ENCODE results near the gene ULK4.

ULK4 gene

DNA sequence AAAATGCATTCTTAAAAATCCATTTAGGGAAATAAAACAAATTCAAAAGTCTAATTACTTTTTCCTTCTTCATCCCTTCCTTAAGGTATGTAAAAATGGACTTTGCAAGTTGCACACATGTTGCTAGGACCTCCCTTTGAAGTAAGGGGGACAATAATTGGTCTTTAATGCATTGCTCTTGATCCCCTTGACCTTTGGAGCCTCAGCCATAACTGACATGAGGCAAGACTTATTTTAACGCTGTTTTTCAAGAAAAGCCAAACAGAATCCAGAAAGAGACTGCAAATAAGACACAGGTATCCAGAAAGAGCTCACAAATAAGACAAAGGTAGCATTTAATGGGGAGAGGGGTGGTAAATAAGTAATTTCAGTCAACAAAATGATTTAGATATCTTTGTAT lies 301.4 kb downstream of the ULK4 start:
- Histone ChIP-seq H3K27me3 (ENCODE audit: insufficient read depth, low read length, poor library complexity, severe bottlenecking) (no peaks in the 10 kb centered on the region), H3K9me2 (replicated peaks; ENCODE audit: low read depth, low read length) (no peaks in the 10 kb centered on the region), H3K4me3 (ENCODE audit: low read length, poor library complexity, severe bottlenecking) (no peak overlapping the region), H3K36me3 (ENCODE audit: insufficient read depth, low read length) (no peaks in the 10 kb centered on the region), H3F3A (ENCODE audit: low read depth) (no peaks in the 10 kb centered on the region), H2AFZ (ENCODE audit: low read length) (no peak overlapping the region), H3K79me2 (ENCODE audit: insufficient read depth, low read length) (no peaks in the 10 kb centered on the region), H4K20me1 (ENCODE audit: insufficient read depth, low read length, poor library complexity, severe bottlenecking) (no peaks in the 10 kb centered on the region), H3K9ac (ENCODE audit: low read depth, low read length, poor library complexity, severe bottlenecking) (no peak overlapping the region), H3K9me3 (ENCODE audit: insufficient read depth, low read depth, low read length) (peaks cover 7% of the 10 kb centered on the region; the same call in 1 of the 2 replicates), H3K4me2 (ENCODE audit: low read depth, low read length, poor library complexity, severe bottlenecking) (no peak overlapping the region), H3K4me1 (ENCODE audit: insufficient read depth, low read length, poor library complexity, severe bottlenecking) (no peaks in the 10 kb centered on the region)
- TF ChIP-seq, protein P1, sequence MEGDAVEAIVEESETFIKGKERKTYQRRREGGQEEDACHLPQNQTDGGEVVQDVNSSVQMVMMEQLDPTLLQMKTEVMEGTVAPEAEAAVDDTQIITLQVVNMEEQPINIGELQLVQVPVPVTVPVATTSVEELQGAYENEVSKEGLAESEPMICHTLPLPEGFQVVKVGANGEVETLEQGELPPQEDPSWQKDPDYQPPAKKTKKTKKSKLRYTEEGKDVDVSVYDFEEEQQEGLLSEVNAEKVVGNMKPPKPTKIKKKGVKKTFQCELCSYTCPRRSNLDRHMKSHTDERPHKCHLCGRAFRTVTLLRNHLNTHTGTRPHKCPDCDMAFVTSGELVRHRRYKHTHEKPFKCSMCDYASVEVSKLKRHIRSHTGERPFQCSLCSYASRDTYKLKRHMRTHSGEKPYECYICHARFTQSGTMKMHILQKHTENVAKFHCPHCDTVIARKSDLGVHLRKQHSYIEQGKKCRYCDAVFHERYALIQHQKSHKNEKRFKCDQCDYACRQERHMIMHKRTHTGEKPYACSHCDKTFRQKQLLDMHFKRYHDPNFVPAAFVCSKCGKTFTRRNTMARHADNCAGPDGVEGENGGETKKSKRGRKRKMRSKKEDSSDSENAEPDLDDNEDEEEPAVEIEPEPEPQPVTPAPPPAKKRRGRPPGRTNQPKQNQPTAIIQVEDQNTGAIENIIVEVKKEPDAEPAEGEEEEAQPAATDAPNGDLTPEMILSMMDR (conservative IDR thresholded peaks at IDR 0.05; ENCODE audit: low read length) = no peak
- no peak for TF ChIP-seq EZH2phosphoT487 (IDR thresholded peaks at IDR 0.05; ENCODE audit: borderline replicate concordance)

DNA sequence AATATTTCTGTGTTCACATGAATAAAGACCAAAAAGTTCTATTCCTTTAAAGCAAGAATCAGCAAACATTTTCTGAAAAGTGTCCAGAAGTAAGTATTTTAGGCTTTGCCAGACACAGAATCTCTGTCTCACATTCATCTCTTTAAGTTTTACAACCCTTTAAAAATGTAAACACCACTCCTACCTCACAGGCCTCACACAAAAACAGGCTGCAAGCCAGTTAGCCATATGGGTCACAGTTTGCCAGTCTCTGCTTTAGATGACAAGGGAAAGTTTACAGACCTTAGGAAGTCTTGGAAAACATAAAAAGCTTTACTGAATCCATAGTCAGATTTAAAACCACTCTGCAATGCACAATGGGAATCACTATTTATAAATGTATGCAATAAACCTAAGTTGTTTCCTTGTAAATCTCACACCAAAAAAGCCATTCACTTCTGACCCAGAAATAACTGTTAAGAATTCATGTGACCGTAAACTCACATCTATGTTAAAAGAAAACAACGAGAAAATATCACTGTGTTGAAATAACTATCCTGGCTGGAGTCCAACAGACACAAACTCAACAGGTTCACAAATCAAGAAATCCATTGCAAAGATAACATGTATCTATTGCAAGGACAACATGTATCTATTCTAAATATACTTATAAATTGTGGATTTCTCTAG lies 308.2 kb downstream of the ULK4 start:
- TF ChIP-seq, protein P1 (conservative IDR thresholded peaks at IDR 0.05; ENCODE audit: low read length) = no peak
- TF ChIP-seq EZH2phosphoT487 (IDR thresholded peaks at IDR 0.05; ENCODE audit: borderline replicate concordance) = no peak
- Histone ChIP-seq H4K20me1 (ENCODE audit: insufficient read depth, low read length, poor library complexity, severe bottlenecking) (no peaks in the 10 kb centered on the region), H3K9ac (ENCODE audit: low read depth, low read length, poor library complexity, severe bottlenecking) (no peak overlapping the region), H3K4me1 (ENCODE audit: insufficient read depth, low read length, poor library complexity, severe bottlenecking) (no peaks in the 10 kb centered on the region), H3K9me2 (replicated peaks; ENCODE audit: low read depth, low read length) (no peaks in the 10 kb centered on the region), H3K79me2 (ENCODE audit: insufficient read depth, low read length) (no peaks in the 10 kb centered on the region), H3K27me3 (ENCODE audit: insufficient read depth, low read length, poor library complexity, severe bottlenecking) (no peaks in the 10 kb centered on the region), H3K36me3 (ENCODE audit: insufficient read depth, low read length) (no peaks in the 10 kb centered on the region), H3K4me3 (ENCODE audit: low read length, poor library complexity, severe bottlenecking) (no peak overlapping the region), H3K4me2 (ENCODE audit: low read depth, low read length, poor library complexity, severe bottlenecking) (no peak overlapping the region), H3F3A (ENCODE audit: low read depth) (no peaks in the 10 kb centered on the region), H3K9me3 (ENCODE audit: insufficient read depth, low read depth, low read length) (no peaks in the 10 kb centered on the region; the same call in 1 of the 2 replicates), H2AFZ (ENCODE audit: low read length) (no peak overlapping the region)

DNA sequence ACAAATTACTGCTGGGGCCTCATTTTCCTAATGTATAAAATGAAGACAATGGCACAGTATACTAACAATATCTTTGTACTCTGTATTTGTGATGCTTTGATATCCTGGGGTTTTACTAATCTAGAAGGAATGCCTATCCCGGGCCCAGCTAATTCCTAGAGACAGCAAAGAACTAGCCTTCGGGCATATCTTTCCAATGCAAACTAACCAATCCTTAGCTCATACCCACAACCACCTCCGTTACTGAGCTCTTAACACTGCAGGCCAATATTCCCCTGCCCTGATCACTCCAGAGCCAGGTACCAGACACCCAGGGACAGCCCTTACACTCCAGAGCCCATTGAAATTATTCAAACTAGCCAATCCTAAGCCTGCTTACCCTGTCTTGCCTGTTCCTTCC lies 309.0 kb downstream of the ULK4 start:
- Histone ChIP-seq H4K20me1 (ENCODE audit: insufficient read depth, low read length, poor library complexity, severe bottlenecking) (no peaks in the 10 kb centered on the region), H3K9me3 (ENCODE audit: insufficient read depth, low read depth, low read length) (peaks cover 3% of the 10 kb centered on the region; the same call in 1 of the 2 replicates), H3K4me2 (ENCODE audit: low read depth, low read length, poor library complexity, severe bottlenecking) (no peak overlapping the region), H3K27me3 (ENCODE audit: insufficient read depth, low read length, poor library complexity, severe bottlenecking) (no peaks in the 10 kb centered on the region), H2AFZ (ENCODE audit: low read length) (no peak overlapping the region), H3K36me3 (ENCODE audit: insufficient read depth, low read length) (no peaks in the 10 kb centered on the region), H3K4me3 (ENCODE audit: low read length, poor library complexity, severe bottlenecking) (no peak overlapping the region), H3F3A (ENCODE audit: low read depth) (no peaks in the 10 kb centered on the region), H3K4me1 (ENCODE audit: insufficient read depth, low read length, poor library complexity, severe bottlenecking) (no peaks in the 10 kb centered on the region), H3K9me2 (replicated peaks; ENCODE audit: low read depth, low read length) (no peaks in the 10 kb centered on the region), H3K9ac (ENCODE audit: low read depth, low read length, poor library complexity, severe bottlenecking) (no peak overlapping the region), H3K79me2 (ENCODE audit: insufficient read depth, low read length) (no peaks in the 10 kb centered on the region)
- TF ChIP-seq, protein P1 (conservative IDR thresholded peaks at IDR 0.05; ENCODE audit: low read length) = no peak
